HG02588 (cell line): Measurements from ENCODE around the gene CHST13.

Source experiments
- ATAC-seq: cut with Tn5 transposase; IDR thresholded peaks from one replicate; pipeline ENCODE4 v1.9.1; 2021; ENCODE audit warnings: mild to moderate bottlenecking, moderate library complexity; ENCODE audit not compliant: unreplicated experiment

Gene CHST13, protein sequence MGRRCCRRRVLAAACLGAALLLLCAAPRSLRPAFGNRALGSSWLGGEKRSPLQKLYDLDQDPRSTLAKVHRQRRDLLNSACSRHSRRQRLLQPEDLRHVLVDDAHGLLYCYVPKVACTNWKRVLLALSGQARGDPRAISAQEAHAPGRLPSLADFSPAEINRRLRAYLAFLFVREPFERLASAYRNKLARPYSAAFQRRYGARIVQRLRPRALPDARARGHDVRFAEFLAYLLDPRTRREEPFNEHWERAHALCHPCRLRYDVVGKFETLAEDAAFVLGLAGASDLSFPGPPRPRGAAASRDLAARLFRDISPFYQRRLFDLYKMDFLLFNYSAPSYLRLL

GRCh38 chr3:126523745-126524428, at the start of gene CHST13:
Gene CHST13, plus strand, starts transcription at chr3:126524155. Its CDS starts 178 bp downstream, at chr3:126524333.
- no peak for ATAC-seq

- peak; percentile 21 for ATAC-seq
Measured at GRCh38 chr3:126474498-126475412, 49.2 kb upstream of the CHST13 start.

- peak; percentile 85 for ATAC-seq
Measured at GRCh38 chr3:126475413-126476114, 48.4 kb upstream of the CHST13 start, which contains the start of gene ZXDC. Gene ZXDC, minus strand, starts transcription at chr3:126475891. Its CDS starts 26 bp downstream, at chr3:126475865.

- ATAC-seq: peak; percentile 28
Measured at GRCh38 chr3:126476166-126477060, 47.5 kb upstream of the CHST13 start.

- no peak for ATAC-seq
Measured at GRCh38 chr3:126477061-126477380, 46.9 kb upstream of the CHST13 start.

DNA sequence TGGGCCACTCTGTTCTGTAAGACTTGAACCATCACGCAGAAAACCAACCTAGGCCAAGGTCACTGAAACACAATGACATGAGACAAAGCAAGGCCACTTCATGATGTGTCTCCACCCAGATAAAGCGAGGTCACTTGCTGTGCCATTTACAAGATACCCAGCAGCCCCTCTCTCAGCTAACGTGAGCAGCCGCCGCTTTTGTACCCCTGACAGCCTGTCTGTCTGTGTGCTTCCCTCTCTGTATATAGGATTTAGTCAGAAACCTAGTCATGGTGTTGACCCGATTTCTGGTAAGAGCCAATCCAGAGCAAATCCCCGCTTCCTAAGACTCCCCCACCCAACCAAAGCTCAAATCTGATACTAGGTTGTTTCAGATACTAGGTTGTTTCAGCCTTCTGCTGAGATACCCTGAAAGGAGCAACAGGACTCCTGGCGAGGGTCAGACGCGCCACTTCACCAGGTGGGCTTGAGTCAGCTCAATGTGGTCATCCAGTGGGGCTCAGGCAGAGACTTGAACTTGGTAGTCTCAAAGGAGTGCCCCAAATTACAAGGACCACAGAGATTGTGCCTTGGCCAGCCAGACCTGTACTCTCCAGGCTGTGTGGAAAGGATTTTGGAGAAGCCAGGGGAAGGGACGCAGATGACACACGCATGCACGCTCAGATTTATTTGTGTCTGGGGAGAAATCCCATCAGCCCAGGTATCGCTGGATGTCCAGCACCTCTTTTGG, 45.2 kb upstream of the CHST13 start:
- no peak for ATAC-seq

GRCh38 chr3:126479642-126480041, 44.3 kb upstream of the CHST13 start:
- ATAC-seq: no peak

- no peak for ATAC-seq
Measured at GRCh38 chr3:126480206-126480605, 43.7 kb upstream of the CHST13 start.

DNA sequence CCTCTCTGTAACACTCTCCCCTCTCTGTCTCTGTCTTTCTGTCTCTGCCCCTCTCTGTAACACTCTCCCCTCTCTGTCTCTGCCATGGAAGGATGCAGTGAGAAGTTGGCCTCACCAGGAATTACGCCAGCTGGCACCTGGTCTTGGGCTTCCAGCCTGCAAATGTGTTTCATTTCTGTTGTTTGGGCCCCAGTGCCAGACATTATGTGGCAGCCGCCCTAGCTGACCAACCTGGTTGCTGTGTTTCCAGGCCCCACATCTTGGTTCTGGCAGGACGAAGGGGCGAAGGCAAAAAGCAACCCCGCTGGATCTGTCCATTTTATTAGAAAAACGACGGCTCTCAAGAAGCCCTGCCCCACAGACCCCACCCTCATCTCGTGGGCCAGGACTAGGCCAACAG, 43.1 kb upstream of the CHST13 start:
- ATAC-seq: no peak

GRCh38 chr3:126481808-126482502, 42.0 kb upstream of the CHST13 start:
- no peak for ATAC-seq

GRCh38 chr3:126482503-126483255, 41.3 kb upstream of the CHST13 start:
- ATAC-seq: no peak

DNA sequence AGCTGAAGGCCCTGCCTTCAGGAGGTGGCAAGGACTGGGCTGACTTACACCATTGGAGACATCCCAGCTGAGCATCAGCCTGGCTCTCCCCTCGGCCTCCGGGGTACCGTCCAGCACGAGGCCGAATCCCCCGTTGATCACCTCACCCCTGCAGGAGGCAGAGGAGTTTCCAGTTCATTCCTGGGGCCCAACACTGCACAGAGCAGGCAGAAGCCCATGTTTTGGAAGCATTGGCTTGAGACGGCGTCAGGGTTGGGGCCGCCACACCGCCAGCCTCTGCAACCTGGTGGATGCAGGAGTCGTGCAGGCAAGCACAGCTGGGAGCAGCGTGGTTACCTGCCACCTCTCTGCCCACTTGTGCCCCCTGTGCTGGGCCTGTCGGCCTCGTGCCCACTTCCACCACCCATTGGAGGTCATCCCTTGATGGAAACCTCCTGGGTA, 40.6 kb upstream of the CHST13 start:
- ATAC-seq: no peak

- ATAC-seq: no peak
Measured at GRCh38 chr3:126484148-126484547, 39.8 kb upstream of the CHST13 start.

DNA sequence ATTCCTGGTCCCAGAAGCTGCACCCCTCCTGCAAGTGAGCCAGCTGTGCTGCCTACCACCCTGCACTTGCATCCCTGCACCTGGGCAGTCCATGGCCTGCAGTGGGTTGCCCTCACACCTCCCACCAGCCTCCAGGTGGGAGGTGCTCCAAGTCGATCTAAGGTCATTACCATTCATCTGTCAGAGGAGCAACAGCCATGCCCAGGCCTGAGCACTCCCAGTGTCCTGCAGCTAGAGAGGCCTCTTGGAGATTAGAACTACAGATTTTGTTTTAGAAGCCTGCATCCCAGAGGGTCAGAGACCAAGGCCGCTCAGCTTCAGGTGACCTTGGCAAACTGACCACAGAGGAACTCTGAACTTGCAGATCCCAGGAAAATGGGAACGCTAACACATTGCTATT, 39.3 kb upstream of the CHST13 start:
- ATAC-seq: no peak

DNA sequence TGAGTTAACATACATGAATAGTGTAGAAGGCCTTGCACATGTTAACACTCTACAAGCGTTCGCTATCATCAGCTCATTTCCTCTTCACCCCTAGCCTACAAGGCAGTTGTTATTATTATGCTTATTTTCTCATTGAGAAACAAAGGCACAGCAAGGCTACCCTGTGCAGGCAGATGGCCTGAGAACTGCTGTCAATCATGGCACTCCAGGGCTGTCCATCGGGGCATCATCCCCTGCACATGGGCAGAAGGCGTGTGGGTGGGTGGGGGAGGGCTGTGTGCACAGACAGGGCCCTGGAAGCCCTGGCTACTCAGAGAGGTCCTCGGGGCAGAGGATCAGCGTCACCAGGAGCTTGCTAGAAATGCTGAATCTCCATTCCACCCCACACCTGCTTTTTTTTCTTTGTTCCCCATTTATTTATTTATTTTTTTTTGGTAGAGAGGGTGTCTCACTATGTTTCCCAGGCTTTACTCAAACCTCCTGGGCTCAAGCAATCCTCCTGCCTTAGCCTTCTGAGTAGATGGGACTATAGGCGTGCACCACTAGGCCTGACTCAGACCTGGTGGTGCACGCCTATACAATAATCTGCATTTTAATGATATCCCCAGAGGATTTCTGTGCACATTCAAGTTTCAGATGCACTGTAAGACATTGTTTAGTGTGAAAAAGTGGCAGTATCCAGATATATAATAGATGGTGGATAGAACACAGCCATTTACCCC, 38.6 kb upstream of the CHST13 start:
- ATAC-seq: no peak

GRCh38 chr3:126485956-126486355, 38.0 kb upstream of the CHST13 start:
- no peak for ATAC-seq

DNA sequence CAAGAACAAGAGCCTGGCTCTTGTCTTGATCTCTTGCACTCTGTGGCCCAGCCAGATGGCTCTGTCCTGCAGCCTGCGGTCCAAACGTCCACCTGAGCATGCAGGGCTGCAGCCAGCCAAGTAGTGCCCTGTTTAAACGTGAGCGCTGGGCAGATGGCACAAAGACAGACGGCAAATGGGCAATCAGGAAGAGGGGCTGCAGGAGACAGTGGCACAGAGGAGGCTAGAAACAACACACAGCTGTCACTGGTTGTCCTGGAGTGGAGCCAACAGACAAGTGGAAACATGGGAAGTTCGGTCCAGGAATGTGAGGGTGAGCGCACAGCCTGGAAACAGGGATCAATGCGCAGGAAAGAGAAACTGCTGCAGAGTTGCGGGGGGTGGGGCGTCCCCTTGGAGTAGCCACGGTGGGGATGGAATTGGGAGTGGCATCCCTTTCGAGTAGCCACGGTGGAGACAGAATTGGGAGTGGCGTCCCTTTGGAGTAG, 37.6 kb upstream of the CHST13 start:
- no peak for ATAC-seq
